ENCODE results near the gene CYLD.

- TF ChIP-seq POLR2A (IDR thresholded peaks at IDR 0.05) (no peak), CTCF (IDR thresholded peaks at IDR 0.05) (no peak)
These were observed 802 bp downstream of the CYLD start for GRCh38 chr16:50742576-50743200.

Measured in prostate gland (tissue), 2 donors.